KMS-11 (cell line): ENCODE measurements around the gene AGAP1.

Experiments used
- H2AFZ ChIP-seq: fragments of 200-600 bp; sonication (generic); 2 replicates; pipeline ENCODE4 v1.6.1; 2016; ENCODE audit warnings: antibody characterized with exemption, mixed run types, low read depth
- H3K27ac ChIP-seq: fragments of 200-600 bp; sonication (generic); 2 replicates; pipeline ENCODE4 v1.6.1; 2016; ENCODE audit warnings: mild to moderate bottlenecking, mixed run types
- H3K27me3 ChIP-seq: fragments of 200-600 bp; sonication (generic); 2 replicates; pipeline ENCODE4 v1.6.1; 2017; ENCODE audit warnings: mild to moderate bottlenecking, low read depth, mixed run types, moderate library complexity; ENCODE audit not compliant: insufficient read depth
- H3K36me3 ChIP-seq: fragments of 200-600 bp; sonication (generic); 2 replicates; pipeline ENCODE4 v1.6.1; 2017; ENCODE audit warnings: mild to moderate bottlenecking, mixed run types; ENCODE audit not compliant: insufficient read depth
- H3K4me1 ChIP-seq: fragments of 200-600 bp; sonication (generic); 2 replicates; pipeline ENCODE4 v1.6.1; 2016; ENCODE audit warnings: mild to moderate bottlenecking, low read depth, mixed run types; ENCODE audit not compliant: poor library complexity, severe bottlenecking
- H3K4me2 ChIP-seq: fragments of 200-600 bp; sonication (generic); 2 replicates; pipeline ENCODE4 v1.7.0; 2016; ENCODE audit warnings: mild to moderate bottlenecking, mixed run types
- H3K4me3 ChIP-seq: fragments of 200-600 bp; sonication (generic); IDR thresholded peaks from 2 replicates; pipeline ENCODE4 v1.6.1; 2017; ENCODE audit warnings: low read depth, low read length, mixed read lengths; ENCODE audit not compliant: insufficient read depth
- H3K79me2 ChIP-seq: fragments of 200-600 bp; sonication (generic); 2 replicates; pipeline ENCODE4 v1.6.1; 2016; ENCODE audit warnings: low read depth, mixed run types; ENCODE audit not compliant: insufficient read depth
- H3K9ac ChIP-seq: fragments of 200-600 bp; sonication (generic); 2 replicates; pipeline ENCODE4 v1.6.1; 2016; ENCODE audit warnings: mild to moderate bottlenecking, mixed run types
- H4K20me1 ChIP-seq: fragments of 200-600 bp; sonication (generic); 2 replicates; pipeline ENCODE4 v1.6.1; 2016; ENCODE audit warnings: mild to moderate bottlenecking, mixed run types; ENCODE audit not compliant: insufficient read depth
- CTCF ChIP-seq: fragments of 200-600 bp; sonication (generic); conservative IDR thresholded peaks from 2 replicates; pipeline ENCODE4 v1.6.1; 2017; ENCODE audit warnings: low read depth, mild to moderate bottlenecking, antibody characterized with exemption, low read length, moderate library complexity, mixed read lengths

Gene AGAP1

GRCh38 chr2:235533198-235533597 lies 39.4 kb downstream of the AGAP1 start:
- H3K4me3 ChIP-seq = no peak overlapping the region
- no peak overlapping the region for H3K27ac ChIP-seq
- H2AFZ ChIP-seq = no peak overlapping the region
- H3K9ac ChIP-seq = no peak overlapping the region
- H3K4me2 ChIP-seq = no peak overlapping the region
- H4K20me1 ChIP-seq = no peaks in the 10 kb centered on the region
- H3K36me3 ChIP-seq = no peaks in the 10 kb centered on the region
- no peak for TF ChIP-seq CTCF
- no peaks in the 10 kb centered on the region for H3K27me3 ChIP-seq
- peaks cover 81% of the 10 kb centered on the region for H3K79me2 ChIP-seq
- no peaks in the 10 kb centered on the region for H3K4me1 ChIP-seq

DNA sequence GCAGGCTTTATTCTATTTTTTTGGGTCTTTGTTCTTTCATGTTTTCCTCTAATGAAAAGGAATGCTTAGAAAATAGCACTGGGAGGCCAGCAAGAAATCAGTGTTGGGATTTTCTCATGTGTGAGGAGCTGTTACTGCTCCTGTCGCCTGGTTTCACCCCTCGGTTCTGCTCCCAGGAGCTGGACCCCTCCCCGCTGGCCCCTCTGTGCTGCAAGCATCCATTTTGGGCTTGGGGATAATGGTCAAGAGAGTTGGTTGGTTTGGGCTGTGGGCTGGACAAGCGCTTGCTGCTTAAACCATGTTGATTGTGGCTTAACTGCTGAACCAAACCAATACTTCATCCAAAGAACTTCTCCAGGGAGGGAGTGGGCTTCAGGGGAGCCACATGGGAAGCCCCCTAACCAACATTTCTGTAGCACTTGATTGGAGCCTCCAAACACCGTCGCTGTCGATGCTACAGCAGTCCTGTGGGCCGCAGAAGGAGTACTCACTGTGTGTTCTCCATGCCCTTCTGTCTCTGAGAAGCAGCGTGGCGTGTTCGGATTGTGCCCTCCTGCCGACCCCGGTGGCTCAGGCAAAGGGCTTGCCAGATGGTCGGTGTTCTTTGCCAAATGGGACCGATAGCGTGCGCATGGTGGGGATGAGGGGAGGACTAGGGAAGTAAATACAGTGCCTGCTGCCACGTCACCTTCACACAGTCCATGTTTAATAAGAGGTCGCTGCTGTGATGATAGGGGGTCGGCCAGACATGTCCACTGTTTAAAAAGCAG lies 40.0 kb downstream of the AGAP1 start:
- H3K4me3 ChIP-seq = no peak overlapping the region
- H3K9ac ChIP-seq = no peak overlapping the region
- H3K27ac ChIP-seq = no peak overlapping the region
- H3K27me3 ChIP-seq = no peaks in the 10 kb centered on the region
- H4K20me1 ChIP-seq = no peaks in the 10 kb centered on the region
- H3K79me2 ChIP-seq = peaks cover 80% of the 10 kb centered on the region
- no peaks in the 10 kb centered on the region for H3K36me3 ChIP-seq
- no peak overlapping the region for H2AFZ ChIP-seq
- no peak overlapping the region for H3K4me2 ChIP-seq
- no peak for TF ChIP-seq CTCF
- no peaks in the 10 kb centered on the region for H3K4me1 ChIP-seq

- peaks cover 77% of the 10 kb centered on the region for H3K79me2 ChIP-seq
- H3K4me2 ChIP-seq = no peak overlapping the region
- H4K20me1 ChIP-seq = no peaks in the 10 kb centered on the region
- no peaks in the 10 kb centered on the region for H3K27me3 ChIP-seq
- TF ChIP-seq CTCF = no peak
- H3K36me3 ChIP-seq = no peaks in the 10 kb centered on the region
- H3K9ac ChIP-seq = no peak overlapping the region
- H3K27ac ChIP-seq = no peak overlapping the region
- H2AFZ ChIP-seq = no peak overlapping the region
- H3K4me3 ChIP-seq = no peak overlapping the region
- H3K4me1 ChIP-seq = no peaks in the 10 kb centered on the region
Observed at GRCh38 chr2:235534678-235535422, 41.0 kb downstream of the AGAP1 start.

GRCh38 chr2:235535423-235536130 lies 41.7 kb downstream of the AGAP1 start:
- Histone ChIP-seq H4K20me1 (no peaks in the 10 kb centered on the region), H3K79me2 (peaks cover 71% of the 10 kb centered on the region), H3K9ac (no peak overlapping the region), H3K27me3 (no peaks in the 10 kb centered on the region), H3K36me3 (no peaks in the 10 kb centered on the region), H3K4me2 (no peak overlapping the region), H3K27ac (no peak overlapping the region), H3K4me3 (no peak overlapping the region), H3K4me1 (no peaks in the 10 kb centered on the region), H2AFZ (no peak overlapping the region)
- TF ChIP-seq CTCF = no peak
